Esophagus muscularis mucosa (tissue), 4 donors: Measurements from ENCODE around the gene GDF15.

Source experiments
- CTCF ChIP-seq, 3 experiments: fragments of 200-600 bp in 2 of 3; fragments of 450-650 bp in 1 of 3; sonication (generic) in 2 of 3; IDR thresholded peaks; one replicate each; pipeline ENCODE4 v1.5.1; 2017 to 2019; ENCODE audit warnings: antibody characterized with exemption in 3 of 3, mild to moderate bottlenecking in 2 of 3, moderate library complexity in 1 of 3
- EP300 ChIP-seq: sonication (generic); formaldehyde crosslinking; IDR thresholded peaks from one replicate; pipeline ENCODE4 v1.6.1; 2017; ENCODE audit warnings: antibody characterized with exemption
- POLR2A ChIP-seq: fragments of 450-650 bp; IDR thresholded peaks from one replicate; pipeline ENCODE4 v1.6.1; 2017; ENCODE audit warnings: antibody characterized with exemption, moderate library complexity, mild to moderate bottlenecking, low read depth
- POLR2AphosphoS5 ChIP-seq, 2 donors: sonication (generic); formaldehyde crosslinking; IDR thresholded peaks; one replicate each; pipeline ENCODE4 v1.6.1; 2017; ENCODE audit warnings: antibody characterized with exemption in 2 of 2

DNA sequence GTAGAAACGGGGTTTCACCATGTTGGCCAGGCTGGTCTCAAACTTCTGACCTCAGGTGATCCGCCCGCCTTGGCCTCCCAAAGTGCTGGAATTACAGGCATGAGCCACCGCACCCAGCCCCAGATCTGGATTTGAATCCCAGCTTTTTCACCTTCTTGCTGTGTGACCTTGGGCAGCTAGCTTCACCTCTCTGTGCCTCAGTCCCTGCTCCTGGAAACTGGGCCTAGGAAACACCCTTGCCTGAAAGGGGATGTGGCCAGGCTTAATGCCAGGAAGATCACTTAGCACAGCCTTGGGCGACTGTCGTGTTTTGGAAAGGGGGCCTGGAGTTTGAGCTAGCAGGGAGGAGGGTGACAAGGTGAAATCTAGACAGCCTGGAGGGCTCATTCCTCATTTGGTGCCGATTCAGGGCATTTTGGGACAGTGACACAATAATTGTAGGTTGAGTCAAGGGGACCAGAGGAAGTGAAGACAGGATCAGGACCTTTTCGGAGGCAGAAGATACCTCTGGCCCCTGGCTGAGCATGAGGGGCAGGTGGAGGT lies 43.8 kb upstream of the GDF15 start:
- TF ChIP-seq CTCF (IDR thresholded peaks at IDR 0.05) (no peak), EP300 (no peak), POLR2A (no peak), POLR2AphosphoS5 (IDR thresholded peaks at IDR 0.05) (no peak)
